ENCODE results near the gene EN1. TPM values are rescaled to one million over a fixed set of nuclear protein-coding genes. Genes with fewer than 3 reads are reported as not detected.

Gene EN1
- total and polyA plus RNA-seq, 2 of the 13 experiments (the other 11 are each of a cell fraction or from before 2014, with no cell fraction given), result not detected

GRCh38 chr2:118842661-118843482, 4.6 kb downstream of the EN1 start:
- POLR2A ChIA-PET, result no interaction called here
- Histone ChIP-seq H4K20me1 (ENCODE audit: insufficient read depth, low read length) (no peaks in the 10 kb centered on the region), H3K9me3 (ENCODE audit: low read length) (no peaks in the 10 kb centered on the region), H2AFZ (ENCODE audit: low read length) (no peak overlapping the region), H3K4me1 (ENCODE audit: insufficient read depth, low read length) (no peaks in the 10 kb centered on the region), H3K4me2 (ENCODE audit: low read depth, low read length) (no peak overlapping the region), H3K27me3 (ENCODE audit: control insufficient read depth in 1 of 2, insufficient read depth in 2 of 2, low read length in 2 of 2) (peaks cover 19 to 70% of the 10 kb centered on the region in 2 experiments), H3K4me3 (replicated peaks in 1 of 3; ENCODE audit: insufficient read depth in 1 of 3, low read depth in 2 of 3, low read length in 3 of 3) (no peak overlapping the region), H3K79me2 (ENCODE audit: insufficient read depth, low read length) (no peaks in the 10 kb centered on the region), H3K27ac (ENCODE audit: extremely low read length, insufficient read depth, low read length) (no peak overlapping the region), H3K36me3 (replicated peaks in 1 of 2; ENCODE audit: control insufficient read depth in 1 of 2, insufficient read depth in 2 of 2, low read length in 2 of 2) (no peaks in the 10 kb centered on the region; a peak in 1 of 5 replicates), H3K9ac (ENCODE audit: insufficient read depth, low read depth, low read length) (no peak overlapping the region)
- no TSS peak for BruUV-seq (replicated peaks)
- in situ Hi-C loops (cut with HindIII; ENCODE audit: extremely low pct_ligation_motif_present, low pct_unique_long_range_greater_than_20kb), result no loop called here
- FAIRE-seq, result no peak
- ATAC-seq, result no peak
- TF ChIP-seq ZNF646 (CRISPR knock-in tag; IDR thresholded peaks at IDR 0.05), result no peak
- 0 out of 2 replicates have a peak, but pooled peaks have one; percentile 27 for TF ChIP-seq PCBP1 (IDR thresholded peaks at IDR 0.05; ENCODE audit: borderline replicate concordance, low read depth, low read length)
- intact Hi-C loops (cut with micrococcal nuclease; ENCODE audit: unreplicated experiment), result no loop called here
- CTCF ChIA-PET (ENCODE audit: low intra/inter-chr PET ratio, low total read pairs), result no interaction called here
- 36% methylated on average over 54 of the region's 60 CpGs for WGBS (ENCODE audit: low lambda C conversion rate)
- no peak for DNase-seq (ENCODE audit: low spot score)
